SK-N-SH (cell line): Measurements from ENCODE around the gene C11orf52. TPM values are rescaled to one million over a fixed set of nuclear protein-coding genes. Genes with fewer than 3 reads are reported as not detected.
A peak's percentile ranks its signal among the peaks of the same experiment; 100 is the strongest.

Experiments
- CTCF ChIA-PET: fragments of 300-600, 350-600 bp; formaldehyde crosslinking; extraction: SDS; loops from one replicate; lab custom pipeline; 2021; lab: Yijun Ruan, JAX
- POLR2A ChIA-PET: fragments of 350-600 bp; sonication (Branson Sonifier 250); formaldehyde crosslinking; extraction: SDS; loops from one replicate; lab custom pipeline; 2020; ENCODE audit warnings: antibody characterized with exemption, inconsistent platforms; lab: Yijun Ruan, JAX
- DNase-seq: peaks from one replicate; pipeline ENCODE4 v3.0.0; 2012
- H2AFZ ChIP-seq: fragments of 200-600 bp; sonication (generic); 2 replicates; pipeline ENCODE4 v1.8.1; 2016; ENCODE audit warnings: antibody characterized with exemption, mild to moderate bottlenecking, low read depth
- H3F3A ChIP-seq: fragments of 200-600 bp; sonication (generic); replicated peaks from 2 replicates; pipeline ENCODE3; 2016; ENCODE audit warnings: antibody characterized with exemption, mild to moderate bottlenecking; ENCODE audit not compliant: insufficient read depth
- H3K27ac ChIP-seq, 2 experiments: fragments of 200-500 bp in 1 of 2; fragments of 200-600 bp in 1 of 2; sonication (Bioruptor generic) in 1 of 2; sonication (generic), shearing (Covaris generic) in 1 of 2; 2 replicates each; pipeline versions ENCODE4 v1.5.1 to v1.6.1; 2014 to 2016; ENCODE audit warnings: low read depth in 2 of 2, inconsistent platforms in 1 of 2, low read length in 1 of 2, mild to moderate bottlenecking in 1 of 2, mixed read lengths in 1 of 2
- H3K27me3 ChIP-seq: fragments of 200-600 bp; sonication (generic), shearing (Covaris generic); 2 replicates; pipeline ENCODE4 v1.6.1; 2016; ENCODE audit warnings: mixed run types; ENCODE audit not compliant: insufficient read depth
- H3K36me3 ChIP-seq, 2 experiments: fragments of 200-500 bp in 1 of 2; fragments of 200-600 bp in 1 of 2; sonication (Bioruptor generic) in 1 of 2; sonication (generic) in 1 of 2; replicated peaks in 1 of 2; 2 replicates each; pipeline versions ENCODE3 to v1.5.1; 2014 to 2016; ENCODE audit warnings: low read length in 1 of 2, mild to moderate bottlenecking in 1 of 2; ENCODE audit not compliant: insufficient read depth in 2 of 2, control insufficient read depth in 1 of 2
- H3K4me1 ChIP-seq, 2 experiments: fragments of 200-500 bp in 1 of 2; fragments of 200-600 bp in 1 of 2; sonication (Bioruptor generic) in 1 of 2; sonication (generic), shearing (Covaris generic) in 1 of 2; 2 replicates each; pipeline versions ENCODE4 v1.5.1 to v1.6.1; 2014 to 2016; ENCODE audit warnings: low read depth in 1 of 2, low read length in 1 of 2, mixed run types in 1 of 2; ENCODE audit not compliant: insufficient read depth in 2 of 2, control insufficient read depth in 1 of 2
- H3K4me2 ChIP-seq: fragments of 200-600 bp; sonication (generic), shearing (Covaris generic); 2 replicates; pipeline ENCODE4 v1.6.1; 2017; ENCODE audit warnings: mixed run types
- H3K4me3 ChIP-seq, 2 experiments: fragments of 200-500 bp in 1 of 2; fragments of 200-600 bp in 1 of 2; sonication (Bioruptor generic) in 1 of 2; sonication (generic), shearing (Covaris generic) in 1 of 2; 2 replicates each; pipeline versions ENCODE4 v1.5.1 to v1.8.1; 2014 to 2016; ENCODE audit warnings: low read depth in 2 of 2, inconsistent platforms in 1 of 2, low read length in 1 of 2, mild to moderate bottlenecking in 1 of 2, mixed read lengths in 1 of 2, moderate library complexity in 1 of 2
- H3K79me2 ChIP-seq: fragments of 200-600 bp; sonication (generic); 2 replicates; pipeline ENCODE4 v1.8.1; 2017; ENCODE audit warnings: mild to moderate bottlenecking; ENCODE audit not compliant: insufficient read depth
- H3K9ac ChIP-seq: fragments of 200-600 bp; sonication (generic); 2 replicates; pipeline ENCODE4 v1.6.1; 2017; ENCODE audit warnings: mixed run types
- H3K9me2 ChIP-seq: fragments of 200-600 bp; sonication (generic); 2 replicates; pipeline ENCODE4 v1.6.1; 2017; ENCODE audit warnings: mixed run types
- H3K9me3 ChIP-seq: fragments of 200-600 bp; sonication (generic); 2 replicates; pipeline ENCODE4 v1.6.1; 2017; ENCODE audit warnings: mixed run types, mild to moderate bottlenecking, moderate library complexity
- H4K20me1 ChIP-seq: fragments of 200-600 bp; sonication (generic); 2 replicates; pipeline ENCODE4 v1.6.1; 2017; ENCODE audit warnings: mild to moderate bottlenecking, mixed run types; ENCODE audit not compliant: insufficient read depth
- CHD2 ChIP-seq: fragments of 150-350 bp; IDR thresholded peaks from 2 replicates; pipeline ENCODE4 v1.6.1; 2018; ENCODE audit warnings: low read length; ENCODE audit not compliant: partially characterized antibody
- EP300 ChIP-seq, 2 experiments: IDR thresholded peaks; 2 replicates each; pipeline versions ENCODE4 v1.4.0 to v1.6.1; 2012; ENCODE audit warnings: borderline replicate concordance in 1 of 2, low read depth in 1 of 2, low read length in 1 of 2
- FOSL2 ChIP-seq: IDR thresholded peaks from 2 replicates; pipeline ENCODE4 v1.4.0; 2012; ENCODE audit warnings: low read depth, mild to moderate bottlenecking, moderate library complexity, borderline replicate concordance
- MAX ChIP-seq: IDR thresholded peaks from 2 replicates; pipeline ENCODE4 v1.4.0; 2012; ENCODE audit warnings: low read depth
- NFIC ChIP-seq: IDR thresholded peaks from 2 replicates; pipeline ENCODE4 v1.4.0; 2012; ENCODE audit warnings: borderline replicate concordance
- NRF1 ChIP-seq: IDR thresholded peaks from 2 replicates; pipeline ENCODE4 v1.6.1; 2012; ENCODE audit warnings: low read depth, mild to moderate bottlenecking, low read length
- POLR2AphosphoS5 ChIP-seq: IDR thresholded peaks from 2 replicates; pipeline ENCODE4 v1.6.1; 2012; ENCODE audit warnings: low read depth, low read length
- REST ChIP-seq: IDR thresholded peaks from 2 replicates; pipeline ENCODE4 v1.6.1; 2012; ENCODE audit warnings: mild to moderate bottlenecking, low read depth, low read length, moderate library complexity
- TEAD4 ChIP-seq: IDR thresholded peaks from 2 replicates; pipeline ENCODE4 v1.4.0; 2012; ENCODE audit warnings: mild to moderate bottlenecking, borderline replicate concordance; ENCODE audit not compliant: insufficient read depth
- WGBS: methylation state at CpG from one replicate; pipeline ENCODE4 v1.1.6; 2017; ENCODE audit warnings: low lambda C conversion rate; 5-methylcytosine and 5-hydroxymethylcytosine counted together
- polyA plus RNA-seq, 3 experiments: library from polyadenylated mRNA; depleted of rRNA; stranded (reverse); fragments of >200 nt; gene quantifications; 2 replicates each; pipeline ENCODE4 v1.2.3, GENCODE V29; 2012
- TF ChIP-seq, protein P1 (sequence below): IDR thresholded peaks from 2 replicates; pipeline ENCODE4 v1.4.0; 2012; ENCODE audit warnings: low read depth, borderline replicate concordance
- TF ChIP-seq, protein P2 (sequence below): fragments of 150-350 bp; IDR thresholded peaks from 2 replicates; pipeline ENCODE4 v1.6.1; 2017; ENCODE audit warnings: antibody characterized with exemption, low read length, low read depth, borderline replicate concordance

The C11orf52 gene, protein sequence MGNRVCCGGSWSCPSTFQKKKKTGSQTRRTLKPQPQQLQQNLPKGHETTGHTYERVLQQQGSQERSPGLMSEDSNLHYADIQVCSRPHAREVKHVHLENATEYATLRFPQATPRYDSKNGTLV
- not detected in 2 replicates for polyA plus RNA-seq (2012; rRNA removed)
- polyA plus RNA-seq (2012; cell fraction: cytosol; rRNA removed): not detected in 2 replicates
- polyA plus RNA-seq (2012; cell fraction: nucleus; rRNA removed): not detected in 2 replicates

GRCh38 chr11:111918390-111919256 lies at the start of gene C11orf52:
C11orf52 (plus strand) TSS chr11:111918913; CDS start chr11:111918973, 60 bp downstream.
- H2AFZ ChIP-seq: no peak within 1 kb of the TSS; the same call in 1 of the 2 replicates
- no peak within 1 kb of the TSS for H3K4me2 ChIP-seq
- no peaks in the 10 kb centered on the region for H3K9me2 ChIP-seq
- peaks cover 0 to 20% of the 10 kb centered on the region in 2 experiments for H3K4me1 ChIP-seq
- CTCF ChIA-PET: interaction anchor here (1.1 to 1.4 kb wide), 2 partner anchors 13 to 17 kb away, joined by 3 read pairs; no protein-coding TSS in a partner anchor
- H3K27me3 ChIP-seq: no peaks in the 10 kb centered on the region
- POLR2A ChIA-PET: interaction anchor here (1.4 kb wide), 1 partner anchor 8 kb away, joined by 3 read pairs; no protein-coding TSS in a partner anchor
- H3K27ac ChIP-seq: no peak within 1 kb of the TSS
- DNase-seq: no peak
- no peaks in the 10 kb centered on the region for H3K9me3 ChIP-seq
- no peaks in the 10 kb centered on the region for H3K79me2 ChIP-seq
- H3K9ac ChIP-seq: no peak within 1 kb of the TSS
- H3K4me3 ChIP-seq: no peak within 1 kb of the TSS
- no peaks in the 10 kb centered on the region for H3K36me3 ChIP-seq
- peaks cover 11% of the 10 kb centered on the region for H3F3A ChIP-seq
- WGBS: 89% methylated on average over 19 of the region's 19 CpGs
- H4K20me1 ChIP-seq: no peaks in the 10 kb centered on the region
- TF ChIP-seq NRF1: no peak
- TF ChIP-seq NFIC: no peak
- TF ChIP-seq CHD2: no peak
- no peak for TF ChIP-seq MAX
- no peak for TF ChIP-seq REST
- TF ChIP-seq, all 33 proteins: peak for 0

DNA sequence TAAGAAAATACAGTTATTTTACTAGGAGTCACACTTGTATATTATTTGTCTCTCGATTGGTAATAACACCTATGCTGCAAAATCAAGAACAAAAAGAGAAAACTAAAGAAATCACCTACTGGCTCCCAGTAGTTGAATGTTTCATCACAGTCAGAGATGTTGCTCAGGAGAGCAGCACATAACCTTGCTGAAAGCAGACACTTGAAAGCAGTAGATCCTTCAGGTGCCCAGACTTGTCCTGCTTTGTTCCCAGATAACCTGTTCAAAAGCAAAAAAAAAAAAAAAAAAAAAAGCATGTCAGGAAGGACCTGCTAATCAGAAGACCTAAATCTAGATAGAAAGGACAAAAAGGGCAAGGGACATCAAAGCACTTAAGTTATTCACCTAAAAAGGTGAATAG lies 48.6 kb upstream of the C11orf52 start:
- no peaks in the 10 kb centered on the region for H3K9me3 ChIP-seq
- peaks cover 28 to 29% of the 10 kb centered on the region in 2 experiments for H3K36me3 ChIP-seq
- POLR2A ChIA-PET: interaction anchor here (1.2 to 1.7 kb wide), 3 partner anchors 10 to 57 kb away, joined by 3 to 9 read pairs (median 6); no protein-coding TSS in a partner anchor
- H3K27me3 ChIP-seq: no peaks in the 10 kb centered on the region
- no peak for DNase-seq
- H2AFZ ChIP-seq: no peak overlapping the region
- H3K4me1 ChIP-seq: peaks cover 0 to 6% of the 10 kb centered on the region in 2 experiments; a peak in 3 of 4 replicates
- peak overlapping the region in 1 of 2 experiments; percentile 81; a peak in 1 of 4 replicates for H3K4me3 ChIP-seq
- H4K20me1 ChIP-seq: no peaks in the 10 kb centered on the region
- no peaks in the 10 kb centered on the region for H3K9me2 ChIP-seq
- peaks cover 18% of the 10 kb centered on the region for H3K79me2 ChIP-seq
- 75% methylated on average over 1 of the region's 1 CpG for WGBS
- H3K27ac ChIP-seq: 0 out of 4 replicates have a peak overlapping the region, but pooled peaks of 1 of the 2 experiments have one; percentile 81
- no peak overlapping the region for H3K9ac ChIP-seq
- H3K4me2 ChIP-seq: peak overlapping the region; percentile 85; the same call in 1 of the 2 replicates
- CTCF ChIA-PET: interaction anchor here (0.7 to 1.5 kb wide), 6 partner anchors 12 to 265 kb away, joined by 3 to 6 read pairs (median 3); no protein-coding TSS in a partner anchor
- H3F3A ChIP-seq: peaks cover 3% of the 10 kb centered on the region
- TF ChIP-seq EP300 (IDR thresholded peaks at IDR 0.05; ENCODE audit: borderline replicate concordance in 1 of 2, low read depth in 1 of 2, low read length in 1 of 2): no peak
- TF ChIP-seq FOSL2: no peak
- no peak for TF ChIP-seq POLR2AphosphoS5
- TF ChIP-seq, protein P1, sequence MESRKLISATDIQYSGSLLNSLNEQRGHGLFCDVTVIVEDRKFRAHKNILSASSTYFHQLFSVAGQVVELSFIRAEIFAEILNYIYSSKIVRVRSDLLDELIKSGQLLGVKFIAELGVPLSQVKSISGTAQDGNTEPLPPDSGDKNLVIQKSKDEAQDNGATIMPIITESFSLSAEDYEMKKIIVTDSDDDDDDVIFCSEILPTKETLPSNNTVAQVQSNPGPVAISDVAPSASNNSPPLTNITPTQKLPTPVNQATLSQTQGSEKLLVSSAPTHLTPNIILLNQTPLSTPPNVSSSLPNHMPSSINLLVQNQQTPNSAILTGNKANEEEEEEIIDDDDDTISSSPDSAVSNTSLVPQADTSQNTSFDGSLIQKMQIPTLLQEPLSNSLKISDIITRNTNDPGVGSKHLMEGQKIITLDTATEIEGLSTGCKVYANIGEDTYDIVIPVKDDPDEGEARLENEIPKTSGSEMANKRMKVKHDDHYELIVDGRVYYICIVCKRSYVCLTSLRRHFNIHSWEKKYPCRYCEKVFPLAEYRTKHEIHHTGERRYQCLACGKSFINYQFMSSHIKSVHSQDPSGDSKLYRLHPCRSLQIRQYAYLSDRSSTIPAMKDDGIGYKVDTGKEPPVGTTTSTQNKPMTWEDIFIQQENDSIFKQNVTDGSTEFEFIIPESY: no peak
- TF ChIP-seq, protein P2, sequence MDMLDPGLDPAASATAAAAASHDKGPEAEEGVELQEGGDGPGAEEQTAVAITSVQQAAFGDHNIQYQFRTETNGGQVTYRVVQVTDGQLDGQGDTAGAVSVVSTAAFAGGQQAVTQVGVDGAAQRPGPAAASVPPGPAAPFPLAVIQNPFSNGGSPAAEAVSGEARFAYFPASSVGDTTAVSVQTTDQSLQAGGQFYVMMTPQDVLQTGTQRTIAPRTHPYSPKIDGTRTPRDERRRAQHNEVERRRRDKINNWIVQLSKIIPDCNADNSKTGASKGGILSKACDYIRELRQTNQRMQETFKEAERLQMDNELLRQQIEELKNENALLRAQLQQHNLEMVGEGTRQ: no peak
- TF ChIP-seq REST: no peak
- no peak for TF ChIP-seq TEAD4
